Body of pancreas (tissue), 4 donors: ENCODE results near the gene RXRB.

ENCODE experiments used
- POLR2A ChIP-seq, 3 donors: fragments of 450-650 bp; IDR thresholded peaks; one replicate each; pipeline ENCODE4 v1.6.1; 2016; ENCODE audit warnings: antibody characterized with exemption in 3 of 3, mild to moderate bottlenecking in 2 of 3
- TF ChIP-seq, protein P1 (sequence below), 7 experiments: fragments of 450-650 bp in 4 of 7; fragments of 200-600 bp in 3 of 7; sonication (generic) in 3 of 7; IDR thresholded peaks; one replicate each; pipeline ENCODE4 v1.5.1; 2016 to 2019; ENCODE audit warnings: antibody characterized with exemption in 7 of 7

DNA sequence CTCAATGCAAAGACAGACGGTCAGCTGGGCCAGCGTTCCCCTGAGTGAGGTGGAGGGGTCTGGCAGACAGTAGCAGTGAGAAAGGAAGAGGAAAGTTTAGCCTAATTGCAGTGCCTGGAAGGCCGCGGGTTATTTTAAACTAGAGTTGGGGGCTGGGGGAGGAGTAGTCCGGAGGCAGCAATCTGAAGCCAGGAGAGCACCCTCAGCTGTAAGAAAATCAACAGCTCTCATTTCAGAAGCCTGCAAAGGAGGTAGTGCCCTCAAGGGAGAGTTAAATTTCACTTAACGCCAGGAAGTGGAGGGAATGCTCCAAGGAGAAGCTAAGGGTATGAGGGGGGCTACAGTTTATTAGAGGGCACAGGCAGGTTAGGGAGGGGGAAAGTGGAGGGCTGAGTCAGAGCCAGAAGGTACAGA lies 34.8 kb upstream of the RXRB start:
- TF ChIP-seq POLR2A (IDR thresholded peaks at IDR 0.05) = no peak
- TF ChIP-seq, protein P1, sequence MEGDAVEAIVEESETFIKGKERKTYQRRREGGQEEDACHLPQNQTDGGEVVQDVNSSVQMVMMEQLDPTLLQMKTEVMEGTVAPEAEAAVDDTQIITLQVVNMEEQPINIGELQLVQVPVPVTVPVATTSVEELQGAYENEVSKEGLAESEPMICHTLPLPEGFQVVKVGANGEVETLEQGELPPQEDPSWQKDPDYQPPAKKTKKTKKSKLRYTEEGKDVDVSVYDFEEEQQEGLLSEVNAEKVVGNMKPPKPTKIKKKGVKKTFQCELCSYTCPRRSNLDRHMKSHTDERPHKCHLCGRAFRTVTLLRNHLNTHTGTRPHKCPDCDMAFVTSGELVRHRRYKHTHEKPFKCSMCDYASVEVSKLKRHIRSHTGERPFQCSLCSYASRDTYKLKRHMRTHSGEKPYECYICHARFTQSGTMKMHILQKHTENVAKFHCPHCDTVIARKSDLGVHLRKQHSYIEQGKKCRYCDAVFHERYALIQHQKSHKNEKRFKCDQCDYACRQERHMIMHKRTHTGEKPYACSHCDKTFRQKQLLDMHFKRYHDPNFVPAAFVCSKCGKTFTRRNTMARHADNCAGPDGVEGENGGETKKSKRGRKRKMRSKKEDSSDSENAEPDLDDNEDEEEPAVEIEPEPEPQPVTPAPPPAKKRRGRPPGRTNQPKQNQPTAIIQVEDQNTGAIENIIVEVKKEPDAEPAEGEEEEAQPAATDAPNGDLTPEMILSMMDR (IDR thresholded peaks at IDR 0.05) = no peak
